RWPE2 (cell line): ENCODE results near the gene EPC1.
A peak's percentile ranks its signal among the peaks of the same experiment; 100 is the strongest.

Experiments used
- ATAC-seq: fragments of 200-7000 bp; cut with Tn5 transposase; 3 replicates; pipeline ENCODE4 v1.9.1; 2021; ENCODE audit warnings: low read depth
- DNase-seq: peaks from one replicate; pipeline ENCODE4 v3.0.0-alpha.2; 2020; ENCODE audit warnings: low spot score
- H3K27ac ChIP-seq: fragments of 450-650 bp; 2 replicates; pipeline ENCODE4 v1.5.1; 2017; ENCODE audit warnings: mild to moderate bottlenecking; ENCODE audit not compliant: poor library complexity, severe bottlenecking
- H3K27me3 ChIP-seq: fragments of 250-450 bp; sonication (Bioruptor Pico); 2 replicates; pipeline ENCODE4 v1.5.1; 2021; ENCODE audit warnings: mild to moderate bottlenecking, moderate library complexity; ENCODE audit not compliant: insufficient read depth, poor library complexity, severe bottlenecking
- H3K36me3 ChIP-seq: fragments of 250-450 bp; sonication (Bioruptor Pico); 2 replicates; pipeline ENCODE4 v1.5.1; 2020; ENCODE audit warnings: low read depth, mild to moderate bottlenecking, moderate library complexity
- H3K4me1 ChIP-seq: fragments of 250-450 bp; sonication (Bioruptor Pico); 2 replicates; pipeline ENCODE4 v1.5.1; 2021; ENCODE audit warnings: mild to moderate bottlenecking, moderate library complexity; ENCODE audit not compliant: insufficient read depth, poor library complexity, severe bottlenecking
- H3K4me3 ChIP-seq: fragments of 250-450 bp; sonication (Bioruptor Pico); 2 replicates; pipeline ENCODE4 v1.5.1; 2021; ENCODE audit warnings: mild to moderate bottlenecking, moderate library complexity; ENCODE audit not compliant: severe bottlenecking
- H3K9me3 ChIP-seq: fragments of 250-450 bp; sonication (Bioruptor Pico); 2 replicates; pipeline ENCODE4 v1.5.1; 2021; ENCODE audit warnings: mild to moderate bottlenecking, moderate library complexity; ENCODE audit not compliant: severe bottlenecking
- CTCF ChIP-seq: fragments of 450-650 bp; IDR thresholded peaks from one replicate; pipeline ENCODE4 v1.5.1; 2017; ENCODE audit warnings: mild to moderate bottlenecking, moderate library complexity; ENCODE audit not compliant: poor library complexity, severe bottlenecking

EPC1 gene

GRCh38 chr10:32347363-32348022 is 535 bp upstream of the EPC1 start:
- Histone ChIP-seq H3K27me3 (no peaks in the 10 kb centered on the region), H3K4me1 (peaks cover 18% of the 10 kb centered on the region), H3K9me3 (no peaks in the 10 kb centered on the region), H3K36me3 (peaks cover 25% of the 10 kb centered on the region), H3K27ac (peak overlapping the region; percentile 91), H3K4me3 (peak overlapping the region; percentile 88)
- ATAC-seq (no peak; the same call in 1 of the 3 replicates), DNase-seq (no peak)
- no peak for TF ChIP-seq CTCF

- DNase-seq (peak; percentile 95), ATAC-seq (peak; percentile 92)
- TF ChIP-seq CTCF: peak; percentile 97
- peaks cover 14% of the 10 kb centered on the region for H3K4me1 ChIP-seq
- no peaks in the 10 kb centered on the region for H3K27me3 ChIP-seq
- peaks cover 34% of the 10 kb centered on the region for H3K36me3 ChIP-seq
- peak overlapping the region; percentile 91 for H3K27ac ChIP-seq
- no peaks in the 10 kb centered on the region for H3K9me3 ChIP-seq
- peak overlapping the region; percentile 88 for H3K4me3 ChIP-seq
Measured at GRCh38 chr10:32346134-32346550, 816 bp downstream of the EPC1 start.

GRCh38 chr10:32341596-32341995 is 5.4 kb downstream of the EPC1 start:
- DNase-seq: no peak
- no peak overlapping the region for H3K4me3 ChIP-seq
- ATAC-seq: no peak
- no peak overlapping the region for H3K27ac ChIP-seq
- H3K9me3 ChIP-seq: no peaks in the 10 kb centered on the region
- H3K27me3 ChIP-seq: no peaks in the 10 kb centered on the region
- TF ChIP-seq CTCF: no peak
- peaks cover 7% of the 10 kb centered on the region for H3K4me1 ChIP-seq
- H3K36me3 ChIP-seq: peaks cover 48% of the 10 kb centered on the region

GRCh38 chr10:32340596-32341180 is 6.3 kb downstream of the EPC1 start:
- ATAC-seq (no peak), DNase-seq (no peak)
- Histone ChIP-seq H3K4me1 (peaks cover 7% of the 10 kb centered on the region), H3K27me3 (no peaks in the 10 kb centered on the region), H3K4me3 (no peak overlapping the region), H3K9me3 (no peaks in the 10 kb centered on the region), H3K36me3 (peaks cover 48% of the 10 kb centered on the region), H3K27ac (no peak overlapping the region)
- TF ChIP-seq CTCF: no peak

GRCh38 chr10:32338262-32338661 is 8.7 kb downstream of the EPC1 start:
- ATAC-seq (no peak), DNase-seq (no peak)
- no peak overlapping the region for H3K27ac ChIP-seq
- no peaks in the 10 kb centered on the region for H3K9me3 ChIP-seq
- no peak for TF ChIP-seq CTCF
- no peaks in the 10 kb centered on the region for H3K4me1 ChIP-seq
- H3K27me3 ChIP-seq: no peaks in the 10 kb centered on the region
- H3K4me3 ChIP-seq: no peak overlapping the region
- H3K36me3 ChIP-seq: peaks cover 27% of the 10 kb centered on the region
